SK-N-SH treated with all-trans-retinoic acid at 6 μM for 48 hours (cell line): ENCODE data around the gene RERE.

Source experiments
- ATAC-seq: fragments of 200-7000 bp; cut with Tn5 transposase; 3 replicates; pipeline ENCODE4 v1.9.1; 2020; ENCODE audit warnings: mild to moderate bottlenecking, moderate library complexity
- ARNTL ChIP-seq: fragments of 450-650 bp; formaldehyde crosslinking; IDR thresholded peaks from 2 replicates; pipeline ENCODE4 v1.5.0; 2020; ENCODE audit warnings: low read depth, mild to moderate bottlenecking, moderate library complexity, borderline replicate concordance
- BACH2 ChIP-seq: fragments of 250-450 bp; sonication (Bioruptor Pico); IDR thresholded peaks from 2 replicates; pipeline ENCODE4 v1.9.0; 2021; ENCODE audit warnings: mild to moderate bottlenecking, borderline replicate concordance
- CREB5 ChIP-seq: fragments of 250-450 bp; sonication (Bioruptor Pico); IDR thresholded peaks from 2 replicates; pipeline ENCODE4 v1.5.1; 2020; ENCODE audit warnings: low read depth, mild to moderate bottlenecking, moderate library complexity
- CSDC2 ChIP-seq: fragments of 250-450 bp; sonication (Bioruptor Pico); IDR thresholded peaks from 2 replicates; pipeline ENCODE4 v1.5.0; 2020; ENCODE audit warnings: mild to moderate bottlenecking, moderate library complexity
- ESRRG ChIP-seq: fragments of 250-450 bp; sonication (Bioruptor Pico); IDR thresholded peaks from 2 replicates; pipeline ENCODE4 v1.6.1; 2021; ENCODE audit warnings: mild to moderate bottlenecking
- GLIS3 ChIP-seq: fragments of 250-450 bp; sonication (Bioruptor Pico); IDR thresholded peaks from 2 replicates; pipeline ENCODE4 v1.5.0; 2020; ENCODE audit warnings: mild to moderate bottlenecking, moderate library complexity
- ISL1 ChIP-seq: fragments of 250-450 bp; sonication (Bioruptor Pico); IDR thresholded peaks from 2 replicates; pipeline ENCODE4 v2.1.2; 2022; ENCODE audit warnings: mild to moderate bottlenecking, moderate library complexity
- OSR1 ChIP-seq: fragments of 250-450 bp; sonication (Bioruptor Pico); IDR thresholded peaks from 2 replicates; pipeline ENCODE4 v1.8.0; 2022; ENCODE audit warnings: moderate library complexity, mild to moderate bottlenecking, inconsistent platforms
- PPARA ChIP-seq: fragments of 250-450 bp; sonication (Bioruptor Pico); IDR thresholded peaks from 2 replicates; pipeline ENCODE4 v1.5.0; 2020; ENCODE audit warnings: mild to moderate bottlenecking, borderline replicate concordance
- RARB ChIP-seq: fragments of 250-450 bp; sonication (Bioruptor Pico); IDR thresholded peaks from 2 replicates; pipeline ENCODE4 v1.8.0; 2021; ENCODE audit warnings: mild to moderate bottlenecking, moderate library complexity
- SNAI2 ChIP-seq: fragments of 250-450 bp; sonication (Bioruptor Pico); IDR thresholded peaks from 2 replicates; pipeline ENCODE4 v1.5.0; 2020; ENCODE audit warnings: mild to moderate bottlenecking, moderate library complexity
- TCF4 ChIP-seq: fragments of 250-450 bp; sonication (Bioruptor Pico); IDR thresholded peaks from 2 replicates; pipeline ENCODE4 v1.8.0; 2021; ENCODE audit warnings: mild to moderate bottlenecking, moderate library complexity, borderline replicate concordance
- TOX ChIP-seq: fragments of 250-450 bp; sonication (Bioruptor Pico); IDR thresholded peaks from 2 replicates; pipeline ENCODE4 v1.8.0; 2021; ENCODE audit warnings: mild to moderate bottlenecking, moderate library complexity, borderline replicate concordance
- ZC3H10 ChIP-seq: fragments of 250-450 bp; sonication (Bioruptor Pico); IDR thresholded peaks from 2 replicates; pipeline ENCODE4 v1.5.1; 2021; ENCODE audit warnings: mild to moderate bottlenecking, moderate library complexity
- ZFP3 ChIP-seq: fragments of 250-450 bp; sonication (Bioruptor Pico); IDR thresholded peaks from 2 replicates; pipeline ENCODE4 v1.5.0; 2020; ENCODE audit warnings: mild to moderate bottlenecking, moderate library complexity
- ZFP30 ChIP-seq: fragments of 450-650 bp; formaldehyde crosslinking; IDR thresholded peaks from 2 replicates; pipeline ENCODE4 v1.5.0; 2022; ENCODE audit warnings: mild to moderate bottlenecking, moderate library complexity
- ZNF565 ChIP-seq: fragments of 450-650 bp; formaldehyde crosslinking; conservative IDR thresholded peaks from 2 replicates; pipeline ENCODE4 v1.5.0; 2020; ENCODE audit warnings: low read depth, mild to moderate bottlenecking, moderate library complexity
- ZNF70 ChIP-seq: fragments of 450-650 bp; formaldehyde crosslinking; IDR thresholded peaks from 2 replicates; pipeline ENCODE4 v1.5.0; 2020; ENCODE audit warnings: mild to moderate bottlenecking, moderate library complexity
- ZNF8 ChIP-seq: fragments of 450-650 bp; formaldehyde crosslinking; IDR thresholded peaks from 2 replicates; pipeline ENCODE4 v1.5.0; 2020; ENCODE audit warnings: mild to moderate bottlenecking, moderate library complexity
- TF ChIP-seq, protein P1 (sequence below): fragments of 250-450 bp; sonication (Bioruptor Pico); IDR thresholded peaks from 2 replicates; pipeline ENCODE4 v1.5.1; 2021; ENCODE audit warnings: mild to moderate bottlenecking, moderate library complexity
- TF ChIP-seq, protein P2 (sequence below): fragments of 250-450 bp; sonication (Bioruptor Pico); IDR thresholded peaks from 2 replicates; pipeline ENCODE4 v1.8.0; 2020; ENCODE audit warnings: mild to moderate bottlenecking, moderate library complexity, borderline replicate concordance
- TF ChIP-seq, protein P3 (sequence below): fragments of 250-450 bp; sonication (Bioruptor Pico); IDR thresholded peaks from 2 replicates; pipeline ENCODE4 v1.5.0; 2020; ENCODE audit warnings: mild to moderate bottlenecking, moderate library complexity
- TF ChIP-seq, protein P4 (sequence below): fragments of 250-450 bp; sonication (Bioruptor Pico); IDR thresholded peaks from 2 replicates; pipeline ENCODE4 v1.8.0; 2021; ENCODE audit warnings: low read depth, mild to moderate bottlenecking, moderate library complexity, borderline replicate concordance

Gene RERE

DNA sequence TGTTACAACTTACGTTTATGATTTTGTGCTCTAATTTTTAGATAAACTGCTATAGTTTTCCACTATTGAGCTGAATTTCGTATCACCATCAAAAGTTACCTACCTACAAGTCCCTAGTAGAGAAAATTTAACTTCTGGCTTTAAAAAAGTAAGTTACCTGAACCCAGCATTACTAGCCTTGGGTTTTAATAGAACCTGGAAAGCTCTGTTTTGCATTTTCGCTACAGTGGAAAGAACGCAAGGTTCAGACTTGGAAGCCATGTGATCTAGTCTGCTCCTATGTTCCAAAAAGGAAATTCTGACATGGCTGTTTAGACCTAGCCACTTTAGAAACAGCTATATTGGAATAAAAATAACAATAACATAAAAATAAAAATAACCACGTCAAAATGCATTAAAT is 389.0 kb downstream of the RERE start:
- TF ChIP-seq, protein P1, sequence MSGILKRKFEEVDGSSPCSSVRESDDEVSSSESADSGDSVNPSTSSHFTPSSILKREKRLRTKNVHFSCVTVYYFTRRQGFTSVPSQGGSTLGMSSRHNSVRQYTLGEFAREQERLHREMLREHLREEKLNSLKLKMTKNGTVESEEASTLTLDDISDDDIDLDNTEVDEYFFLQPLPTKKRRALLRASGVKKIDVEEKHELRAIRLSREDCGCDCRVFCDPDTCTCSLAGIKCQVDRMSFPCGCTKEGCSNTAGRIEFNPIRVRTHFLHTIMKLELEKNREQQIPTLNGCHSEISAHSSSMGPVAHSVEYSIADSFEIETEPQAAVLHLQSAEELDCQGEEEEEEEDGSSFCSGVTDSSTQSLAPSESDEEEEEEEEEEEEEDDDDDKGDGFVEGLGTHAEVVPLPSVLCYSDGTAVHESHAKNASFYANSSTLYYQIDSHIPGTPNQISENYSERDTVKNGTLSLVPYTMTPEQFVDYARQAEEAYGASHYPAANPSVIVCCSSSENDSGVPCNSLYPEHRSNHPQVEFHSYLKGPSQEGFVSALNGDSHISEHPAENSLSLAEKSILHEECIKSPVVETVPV (CRISPR knock-in tag) = no peak
- TF ChIP-seq PPARA (CRISPR knock-in tag) (no peak), ZNF565 (no peak), ZC3H10 (CRISPR knock-in tag) (no peak), GLIS3 (no peak), TCF4 (CRISPR knock-in tag) (no peak), CSDC2 (CRISPR knock-in tag) (no peak), TOX (no peak), OSR1 (CRISPR knock-in tag) (no peak)
- TF ChIP-seq, protein P2, sequence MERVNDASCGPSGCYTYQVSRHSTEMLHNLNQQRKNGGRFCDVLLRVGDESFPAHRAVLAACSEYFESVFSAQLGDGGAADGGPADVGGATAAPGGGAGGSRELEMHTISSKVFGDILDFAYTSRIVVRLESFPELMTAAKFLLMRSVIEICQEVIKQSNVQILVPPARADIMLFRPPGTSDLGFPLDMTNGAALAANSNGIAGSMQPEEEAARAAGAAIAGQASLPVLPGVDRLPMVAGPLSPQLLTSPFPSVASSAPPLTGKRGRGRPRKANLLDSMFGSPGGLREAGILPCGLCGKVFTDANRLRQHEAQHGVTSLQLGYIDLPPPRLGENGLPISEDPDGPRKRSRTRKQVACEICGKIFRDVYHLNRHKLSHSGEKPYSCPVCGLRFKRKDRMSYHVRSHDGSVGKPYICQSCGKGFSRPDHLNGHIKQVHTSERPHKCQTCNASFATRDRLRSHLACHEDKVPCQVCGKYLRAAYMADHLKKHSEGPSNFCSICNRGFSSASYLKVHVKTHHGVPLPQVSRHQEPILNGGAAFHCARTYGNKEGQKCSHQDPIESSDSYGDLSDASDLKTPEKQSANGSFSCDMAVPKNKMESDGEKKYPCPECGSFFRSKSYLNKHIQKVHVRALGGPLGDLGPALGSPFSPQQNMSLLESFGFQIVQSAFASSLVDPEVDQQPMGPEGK = no peak
- no peak for ATAC-seq

DNA sequence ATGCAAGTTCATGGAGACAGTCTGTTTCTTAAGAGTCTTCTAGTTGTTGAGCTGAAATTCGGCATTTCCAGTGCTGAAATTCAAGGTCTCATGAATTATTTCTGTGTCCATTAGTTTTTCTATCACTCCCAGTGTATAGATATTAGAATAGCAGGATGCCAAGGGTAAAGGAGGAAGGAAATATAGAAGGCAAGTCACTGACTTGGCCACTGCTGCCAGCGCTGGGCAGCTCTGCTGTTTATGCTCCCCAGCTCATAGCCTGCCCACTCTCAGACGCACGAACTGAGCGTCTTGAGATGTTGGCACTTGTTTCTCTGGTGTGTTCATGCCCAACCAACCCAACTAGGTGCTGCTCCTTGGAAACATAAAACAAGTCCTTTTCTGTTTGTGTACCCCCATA is 389.5 kb downstream of the RERE start:
- no peak for ATAC-seq
- TF ChIP-seq ZNF70 (CRISPR knock-in tag) = no peak
- TF ChIP-seq ISL1 = no peak
- TF ChIP-seq, protein P3, sequence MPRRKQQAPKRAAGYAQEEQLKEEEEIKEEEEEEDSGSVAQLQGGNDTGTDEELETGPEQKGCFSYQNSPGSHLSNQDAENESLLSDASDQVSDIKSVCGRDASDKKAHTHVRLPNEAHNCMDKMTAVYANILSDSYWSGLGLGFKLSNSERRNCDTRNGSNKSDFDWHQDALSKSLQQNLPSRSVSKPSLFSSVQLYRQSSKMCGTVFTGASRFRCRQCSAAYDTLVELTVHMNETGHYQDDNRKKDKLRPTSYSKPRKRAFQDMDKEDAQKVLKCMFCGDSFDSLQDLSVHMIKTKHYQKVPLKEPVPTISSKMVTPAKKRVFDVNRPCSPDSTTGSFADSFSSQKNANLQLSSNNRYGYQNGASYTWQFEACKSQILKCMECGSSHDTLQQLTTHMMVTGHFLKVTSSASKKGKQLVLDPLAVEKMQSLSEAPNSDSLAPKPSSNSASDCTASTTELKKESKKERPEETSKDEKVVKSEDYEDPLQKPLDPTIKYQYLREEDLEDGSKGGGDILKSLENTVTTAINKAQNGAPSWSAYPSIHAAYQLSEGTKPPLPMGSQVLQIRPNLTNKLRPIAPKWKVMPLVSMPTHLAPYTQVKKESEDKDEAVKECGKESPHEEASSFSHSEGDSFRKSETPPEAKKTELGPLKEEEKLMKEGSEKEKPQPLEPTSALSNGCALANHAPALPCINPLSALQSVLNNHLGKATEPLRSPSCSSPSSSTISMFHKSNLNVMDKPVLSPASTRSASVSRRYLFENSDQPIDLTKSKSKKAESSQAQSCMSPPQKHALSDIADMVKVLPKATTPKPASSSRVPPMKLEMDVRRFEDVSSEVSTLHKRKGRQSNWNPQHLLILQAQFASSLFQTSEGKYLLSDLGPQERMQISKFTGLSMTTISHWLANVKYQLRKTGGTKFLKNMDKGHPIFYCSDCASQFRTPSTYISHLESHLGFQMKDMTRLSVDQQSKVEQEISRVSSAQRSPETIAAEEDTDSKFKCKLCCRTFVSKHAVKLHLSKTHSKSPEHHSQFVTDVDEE (CRISPR knock-in tag) = no peak
- no peak for TF ChIP-seq RARB (CRISPR knock-in tag)

GRCh38 chr1:8427493-8427892 is 389.9 kb downstream of the RERE start:
- no peak for TF ChIP-seq TCF4 (CRISPR knock-in tag)
- no peak for TF ChIP-seq RARB (CRISPR knock-in tag)
- TF ChIP-seq TOX = no peak
- TF ChIP-seq, protein P1 (CRISPR knock-in tag) = no peak
- TF ChIP-seq ZFP3 (CRISPR knock-in tag) = no peak
- no peak for TF ChIP-seq ZNF565
- no peak for TF ChIP-seq ZFP30 (CRISPR knock-in tag)
- no peak for TF ChIP-seq ESRRG (CRISPR knock-in tag)
- no peak for TF ChIP-seq ISL1
- no peak for TF ChIP-seq ZC3H10 (CRISPR knock-in tag)
- no peak for TF ChIP-seq OSR1 (CRISPR knock-in tag)
- no peak for ATAC-seq

DNA sequence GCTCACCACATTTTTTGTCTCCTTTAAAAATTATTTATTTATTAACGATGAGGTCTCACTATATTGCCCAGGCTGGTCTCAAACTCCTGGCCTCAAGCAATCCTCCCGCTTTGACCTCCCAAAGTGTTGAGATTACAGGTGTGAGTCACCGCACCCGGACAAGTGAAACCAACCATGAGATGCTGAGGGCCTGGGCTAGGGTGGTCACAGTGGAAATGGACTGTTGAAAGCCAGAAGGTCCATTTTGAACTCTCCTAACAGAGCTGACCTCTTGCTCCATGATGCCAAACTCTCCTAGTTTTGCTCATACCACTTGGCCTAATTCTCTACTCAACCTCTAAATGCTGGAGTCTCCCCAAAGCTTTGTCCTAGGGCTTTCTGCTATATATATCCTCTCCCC is 390.4 kb downstream of the RERE start:
- TF ChIP-seq ZNF8 (CRISPR knock-in tag) (no peak), CREB5 (CRISPR knock-in tag) (no peak), TCF4 (CRISPR knock-in tag) (no peak), RARB (CRISPR knock-in tag) (no peak), ARNTL (CRISPR knock-in tag) (no peak), SNAI2 (CRISPR knock-in tag) (no peak), PPARA (CRISPR knock-in tag) (no peak), ISL1 (no peak), ZFP3 (CRISPR knock-in tag) (no peak), BACH2 (no peak), TOX (no peak), GLIS3 (no peak), ZNF565 (no peak), ZC3H10 (CRISPR knock-in tag) (no peak)
- TF ChIP-seq, protein P2 = no peak
- TF ChIP-seq, protein P4, sequence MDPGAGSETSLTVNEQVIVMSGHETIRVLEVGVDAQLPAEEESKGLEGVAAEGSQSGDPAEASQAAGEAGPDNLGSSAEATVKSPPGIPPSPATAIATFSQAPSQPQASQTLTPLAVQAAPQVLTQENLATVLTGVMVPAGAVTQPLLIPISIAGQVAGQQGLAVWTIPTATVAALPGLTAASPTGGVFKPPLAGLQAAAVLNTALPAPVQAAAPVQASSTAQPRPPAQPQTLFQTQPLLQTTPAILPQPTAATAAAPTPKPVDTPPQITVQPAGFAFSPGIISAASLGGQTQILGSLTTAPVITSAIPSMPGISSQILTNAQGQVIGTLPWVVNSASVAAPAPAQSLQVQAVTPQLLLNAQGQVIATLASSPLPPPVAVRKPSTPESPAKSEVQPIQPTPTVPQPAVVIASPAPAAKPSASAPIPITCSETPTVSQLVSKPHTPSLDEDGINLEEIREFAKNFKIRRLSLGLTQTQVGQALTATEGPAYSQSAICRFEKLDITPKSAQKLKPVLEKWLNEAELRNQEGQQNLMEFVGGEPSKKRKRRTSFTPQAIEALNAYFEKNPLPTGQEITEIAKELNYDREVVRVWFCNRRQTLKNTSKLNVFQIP (CRISPR knock-in tag) = no peak
- TF ChIP-seq, all 23 proteins: peak for 0
- no peak for ATAC-seq
